ENCODE measurements around the gene ALDH1A3.

- no peak for TF ChIP-seq ZNF274 (IDR thresholded peaks at IDR 0.05; ENCODE audit: low read depth, low read length)
- no peak for TF ChIP-seq YY1 (IDR thresholded peaks at IDR 0.05; ENCODE audit: insufficient read depth, insufficient read length)
- TF ChIP-seq SUZ12 (IDR thresholded peaks at IDR 0.05; ENCODE audit: extremely low read depth, insufficient read depth, insufficient read length), result no peak
Measured at GRCh38 chr15:100877551-100877950, 2.1 kb upstream of the ALDH1A3 start.

All from NT2/D1 (cell line).